Upper lobe of right lung (tissue), 1 donor: ENCODE results near the gene KRT40. TPM values are rescaled to one million over a fixed set of nuclear protein-coding genes. Genes with fewer than 3 reads are reported as not detected.

ENCODE experiments used
- ATAC-seq: fragments of 200-7000 bp; cut with Tn5 transposase; one replicate; pipeline ENCODE4 v1.9.1; 2020; ENCODE audit warnings: mild to moderate bottlenecking, moderate library complexity
- DNase-seq: peaks from one replicate; pipeline ENCODE4 v3.0.0-alpha.2; 2020
- H3K27ac ChIP-seq: fragments of 200-600 bp; one replicate; pipeline ENCODE4 v1.8.0; 2022
- H3K27me3 ChIP-seq: fragments of 200-600 bp; one replicate; pipeline ENCODE4 v1.8.0; 2022; ENCODE audit warnings: mild to moderate bottlenecking
- H3K36me3 ChIP-seq: fragments of 200-600 bp; one replicate; pipeline ENCODE4 v1.8.0; 2022
- H3K4me1 ChIP-seq: fragments of 200-600 bp; one replicate; pipeline ENCODE4 v1.8.0; 2022
- H3K4me3 ChIP-seq: fragments of 200-600 bp; one replicate; pipeline ENCODE4 v1.8.0; 2022; ENCODE audit warnings: mild to moderate bottlenecking
- H3K9me3 ChIP-seq: fragments of 200-600 bp; one replicate; pipeline ENCODE4 v1.8.0; 2022
- intact Hi-C: fragments of 100-400 bp; cut with DNase I; formaldehyde crosslinking; loops from one replicate; pipeline ENCODE4 v1.11.0; 2022
- long read RNA-seq: library from polyadenylated mRNA; unstranded; transcript quantifications from one replicate; pipeline ENCODE4 v2.0.0, GENCODE V29; 2021
- total RNA-seq: library from RNA; stranded (reverse); fragmentation: NEBNext Ultra II Directional; extraction: Animal tissue kit (Norgen Biotek cat#: 25700); gene quantifications from one replicate; pipeline ENCODE4 v1.2.1, GENCODE V29; 2021
- TF ChIP-seq, protein P1 (sequence below): fragments of 200-600 bp; IDR thresholded peaks from one replicate; pipeline ENCODE4 v1.8.0; 2022; ENCODE audit warnings: antibody characterized with exemption
- donor health status: DM: no; HTN: yes; CAD: no; lungs with severe emphysema.

Gene KRT40
- total RNA-seq: not detected
- long read RNA-seq: 0 reads

DNA sequence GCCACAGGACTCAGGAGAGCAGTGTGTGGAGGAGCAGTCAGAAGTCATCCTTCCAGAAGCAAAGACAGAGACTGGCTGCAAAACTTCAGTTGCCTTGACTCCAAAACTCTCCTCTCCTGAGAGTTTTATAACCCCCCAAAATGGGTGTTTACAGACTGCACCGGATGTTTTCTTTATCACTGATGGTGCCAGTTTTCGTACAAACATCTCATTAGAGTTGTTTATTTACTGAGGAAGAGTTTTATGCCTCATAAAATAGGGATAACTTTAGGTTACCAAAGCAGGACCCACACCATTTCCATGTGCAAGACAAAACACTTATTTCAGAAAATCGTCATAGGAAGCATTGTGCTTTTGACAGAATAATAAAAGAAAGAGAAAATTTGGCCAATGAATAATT lies at the start of gene KRT40:
KRT40 (minus strand) TSS at position 101 of the 400 bp plus-strand sequence; CDS start at position 48, 53 bp downstream.
- intact Hi-C loops: no loop called here

DNA sequence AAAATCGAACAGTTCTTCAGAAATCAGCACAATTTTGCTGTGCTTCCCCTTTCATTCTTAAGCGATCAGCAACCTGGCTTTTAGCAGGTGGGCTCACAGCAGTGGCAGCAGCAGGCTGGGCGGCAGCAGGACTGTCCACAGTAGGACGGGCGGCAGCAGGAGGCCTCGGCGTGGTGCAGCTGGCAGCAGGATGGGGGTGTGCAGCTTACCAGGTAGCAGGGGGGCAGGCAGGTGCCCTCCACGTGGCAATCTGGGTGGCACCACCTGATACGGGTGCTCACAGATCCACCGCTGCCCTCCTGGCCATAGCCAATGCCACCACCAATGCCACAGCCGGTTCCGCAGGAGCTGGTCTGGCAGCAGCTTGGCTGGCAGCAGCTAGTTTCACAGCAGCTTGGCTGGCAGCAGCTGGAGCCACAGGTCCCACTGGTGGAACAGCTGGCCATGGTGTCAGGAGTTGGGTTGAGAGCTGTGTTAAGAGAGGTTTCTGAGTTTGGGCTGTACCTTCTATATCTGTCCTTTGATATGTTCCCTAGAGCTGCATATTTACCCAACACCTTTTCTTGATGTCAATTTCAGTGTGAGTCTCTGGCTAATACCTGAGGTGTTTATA lies 45.6 kb upstream of the KRT40 start, which contains the start of gene KRTAP1-4:
KRTAP1-4 (minus strand) TSS at position 563 of the 613 bp plus-strand sequence; CDS start at position 446, 117 bp downstream.
- Histone ChIP-seq H3K4me3 (no peak within 1 kb of the TSS), H3K27me3 (no peaks in the 10 kb centered on the region)
- intact Hi-C loops: no loop called here

More for the DNA sequence above, at the start of gene KRT40:
- H3K4me1 ChIP-seq: no peaks in the 10 kb centered on the region
- no peaks in the 10 kb centered on the region for H3K9me3 ChIP-seq
- no peak within 1 kb of the TSS for H3K4me3 ChIP-seq
- no peak for ATAC-seq
- DNase-seq: no peak
- H3K36me3 ChIP-seq: no peaks in the 10 kb centered on the region
- TF ChIP-seq, protein P1, sequence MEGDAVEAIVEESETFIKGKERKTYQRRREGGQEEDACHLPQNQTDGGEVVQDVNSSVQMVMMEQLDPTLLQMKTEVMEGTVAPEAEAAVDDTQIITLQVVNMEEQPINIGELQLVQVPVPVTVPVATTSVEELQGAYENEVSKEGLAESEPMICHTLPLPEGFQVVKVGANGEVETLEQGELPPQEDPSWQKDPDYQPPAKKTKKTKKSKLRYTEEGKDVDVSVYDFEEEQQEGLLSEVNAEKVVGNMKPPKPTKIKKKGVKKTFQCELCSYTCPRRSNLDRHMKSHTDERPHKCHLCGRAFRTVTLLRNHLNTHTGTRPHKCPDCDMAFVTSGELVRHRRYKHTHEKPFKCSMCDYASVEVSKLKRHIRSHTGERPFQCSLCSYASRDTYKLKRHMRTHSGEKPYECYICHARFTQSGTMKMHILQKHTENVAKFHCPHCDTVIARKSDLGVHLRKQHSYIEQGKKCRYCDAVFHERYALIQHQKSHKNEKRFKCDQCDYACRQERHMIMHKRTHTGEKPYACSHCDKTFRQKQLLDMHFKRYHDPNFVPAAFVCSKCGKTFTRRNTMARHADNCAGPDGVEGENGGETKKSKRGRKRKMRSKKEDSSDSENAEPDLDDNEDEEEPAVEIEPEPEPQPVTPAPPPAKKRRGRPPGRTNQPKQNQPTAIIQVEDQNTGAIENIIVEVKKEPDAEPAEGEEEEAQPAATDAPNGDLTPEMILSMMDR: no peak
- H3K27ac ChIP-seq: no peak within 1 kb of the TSS
- no peaks in the 10 kb centered on the region for H3K27me3 ChIP-seq

DNA sequence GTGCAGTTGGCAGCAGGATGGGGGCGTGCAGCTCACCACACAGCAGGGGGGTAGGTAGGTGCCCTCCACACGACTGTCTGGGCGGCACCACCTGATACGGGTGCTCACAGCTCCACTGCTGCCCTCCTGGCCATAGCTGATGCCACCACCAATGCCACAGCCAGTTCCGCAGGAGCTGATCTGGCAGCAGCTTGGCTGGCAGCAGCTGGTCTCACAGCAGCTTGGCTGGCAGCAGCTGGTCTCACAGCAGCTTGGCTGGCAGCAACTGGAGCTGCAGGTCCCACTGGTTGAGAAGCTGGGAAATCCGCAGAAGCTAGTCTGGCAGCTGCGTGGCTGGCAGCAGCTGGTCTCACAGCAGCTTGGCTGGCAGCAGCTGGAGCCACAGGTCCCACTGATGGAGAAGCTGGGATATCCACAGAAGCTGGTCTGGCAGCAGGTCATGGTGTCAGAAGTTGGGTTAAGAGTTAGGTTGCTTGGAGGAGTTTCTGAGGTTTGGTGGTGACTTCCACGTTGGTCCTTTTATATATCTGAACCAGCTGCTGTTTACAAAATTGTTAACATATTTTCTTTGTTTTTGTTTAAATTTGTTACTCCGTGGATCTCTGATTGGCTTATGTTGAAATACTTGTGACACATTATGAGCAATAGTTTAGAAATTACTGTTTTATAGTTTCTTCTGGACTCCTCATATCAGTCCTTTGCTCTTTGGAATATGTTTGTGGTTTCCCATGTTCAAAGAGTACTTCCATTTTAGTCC lies 42.8 kb upstream of the KRT40 start, which contains the start of gene KRTAP1-5:
KRTAP1-5 (minus strand) TSS at position 494 of the 757 bp plus-strand sequence; CDS start at position 441, 53 bp downstream.
- Histone ChIP-seq H3K36me3 (no peaks in the 10 kb centered on the region), H3K4me3 (no peak within 1 kb of the TSS), H3K27me3 (peaks cover 5% of the 10 kb centered on the region), H3K27ac (no peak within 1 kb of the TSS), H3K4me1 (no peaks in the 10 kb centered on the region), H3K9me3 (no peaks in the 10 kb centered on the region)
- TF ChIP-seq, protein P1: no peak
- no peak for DNase-seq
- ATAC-seq: peak; percentile 22
- intact Hi-C loops: no loop called here

More for the DNA sequence above, 45.6 kb upstream of the KRT40 start, which contains the start of gene KRTAP1-4:
- TF ChIP-seq, protein P1: no peak
- H3K36me3 ChIP-seq: no peaks in the 10 kb centered on the region
- no peak for ATAC-seq
- no peaks in the 10 kb centered on the region for H3K4me1 ChIP-seq
- no peak within 1 kb of the TSS for H3K27ac ChIP-seq
- DNase-seq: no peak
- no peaks in the 10 kb centered on the region for H3K9me3 ChIP-seq

DNA sequence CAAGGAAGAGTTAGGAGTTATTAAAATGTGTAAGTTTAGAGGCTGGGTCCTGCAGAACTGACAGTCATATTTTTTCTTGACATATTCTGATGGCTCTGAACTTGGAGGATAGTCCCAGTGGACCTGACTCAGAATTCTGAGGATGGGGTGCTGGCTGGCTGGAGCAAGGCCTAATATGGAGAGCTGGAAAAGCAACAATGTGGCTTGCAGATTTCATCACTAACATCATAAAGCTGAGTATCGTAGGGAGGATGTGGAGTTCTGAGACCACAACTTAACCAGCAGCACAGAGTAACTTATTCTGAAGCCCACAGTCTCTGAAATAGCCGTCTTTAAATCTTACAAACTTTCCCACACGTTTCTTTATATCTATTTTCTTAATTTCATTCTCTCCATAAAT lies 40.6 kb upstream of the KRT40 start:
- H3K4me1 ChIP-seq: no peaks in the 10 kb centered on the region
- peaks cover 5% of the 10 kb centered on the region for H3K27me3 ChIP-seq
- H3K9me3 ChIP-seq: no peaks in the 10 kb centered on the region
- no peaks in the 10 kb centered on the region for H3K36me3 ChIP-seq
- intact Hi-C loops: no loop called here
- no peak for ATAC-seq
- no peak for DNase-seq
- TF ChIP-seq, protein P1: no peak
- no peak overlapping the region for H3K4me3 ChIP-seq
- H3K27ac ChIP-seq: no peak overlapping the region

DNA sequence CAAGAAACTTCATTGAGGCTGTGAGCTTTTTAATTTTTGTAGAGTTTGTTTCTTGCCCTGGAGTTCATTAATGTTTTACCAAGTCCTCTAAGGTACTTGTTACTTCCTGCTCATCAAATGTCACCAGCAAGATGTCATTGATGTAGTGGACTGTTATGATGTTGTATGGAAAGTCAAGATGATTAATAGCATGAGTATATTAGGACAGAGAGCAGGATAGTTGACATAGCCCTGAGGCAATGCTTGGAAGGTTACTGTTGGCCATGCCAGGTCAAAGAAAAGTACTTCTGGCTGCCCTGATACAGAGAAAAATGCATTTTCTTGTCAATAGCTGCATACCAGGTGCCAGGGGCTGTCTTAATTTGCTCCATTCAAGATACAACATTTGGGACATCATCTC lies 36.2 kb upstream of the KRT40 start:
- Histone ChIP-seq H3K36me3 (no peaks in the 10 kb centered on the region), H3K4me3 (no peak overlapping the region), H3K27me3 (peaks cover 5% of the 10 kb centered on the region), H3K9me3 (no peaks in the 10 kb centered on the region), H3K4me1 (no peaks in the 10 kb centered on the region), H3K27ac (no peak overlapping the region)
- DNase-seq: no peak
- TF ChIP-seq, protein P1: no peak
- no peak for ATAC-seq
- intact Hi-C loops: no loop called here
